ENCODE measurements around the gene ULK1. TPM values are rescaled to one million over a fixed set of nuclear protein-coding genes. Genes with fewer than 3 reads are reported as not detected.

The ULK1 gene
- total RNA-seq, 1 donor from 2014 or later: 57.4 TPM

GRCh38 chr12:131943389-131943788, 49.0 kb downstream of the ULK1 start:
- TF ChIP-seq CTCF (IDR thresholded peaks at IDR 0.05; ENCODE audit: borderline replicate concordance): no peak
- H3K27me3 ChIP-seq (ENCODE audit: low read depth): no peaks in the 10 kb centered on the region
- no peak for DNase-seq
- peaks cover 46% of the 10 kb centered on the region for H3K36me3 ChIP-seq
- intact Hi-C loops (cut with micrococcal nuclease): no loop called here
- H3K4me3 ChIP-seq: no peak overlapping the region
- no peaks in the 10 kb centered on the region for H3K9me3 ChIP-seq (replicated peaks)
- H3K27ac ChIP-seq (replicated peaks): no peak overlapping the region
- H3K4me1 ChIP-seq: peaks cover 9% of the 10 kb centered on the region

- H3K4me1 ChIP-seq: peaks cover 9% of the 10 kb centered on the region
- H3K27me3 ChIP-seq (ENCODE audit: low read depth): no peaks in the 10 kb centered on the region
- H3K27ac ChIP-seq (replicated peaks): no peak overlapping the region
- H3K4me3 ChIP-seq: no peak overlapping the region
- no peak for TF ChIP-seq CTCF (IDR thresholded peaks at IDR 0.05; ENCODE audit: borderline replicate concordance)
- intact Hi-C loops (cut with micrococcal nuclease): no loop called here
- no peak for DNase-seq
- peaks cover 46% of the 10 kb centered on the region for H3K36me3 ChIP-seq
- H3K9me3 ChIP-seq (replicated peaks): no peaks in the 10 kb centered on the region
Measured at GRCh38 chr12:131943876-131944275, 49.5 kb downstream of the ULK1 start.

GRCh38 chr12:131944601-131945251, 50.3 kb downstream of the ULK1 start:
- no peak for TF ChIP-seq CTCF (IDR thresholded peaks at IDR 0.05; ENCODE audit: borderline replicate concordance)
- H3K36me3 ChIP-seq: peaks cover 39% of the 10 kb centered on the region
- intact Hi-C loops (cut with micrococcal nuclease): no loop called here

GRCh38 chr12:131946757-131947156, 52.3 kb downstream of the ULK1 start:
- no peaks in the 10 kb centered on the region for H3K9me3 ChIP-seq (replicated peaks)
- H3K27ac ChIP-seq (replicated peaks): no peak overlapping the region
- peaks cover 33% of the 10 kb centered on the region for H3K4me1 ChIP-seq
- no peak overlapping the region for H3K4me3 ChIP-seq
- intact Hi-C loops (cut with micrococcal nuclease): no loop called here
- no peaks in the 10 kb centered on the region for H3K27me3 ChIP-seq (ENCODE audit: low read depth)
- TF ChIP-seq CTCF (IDR thresholded peaks at IDR 0.05; ENCODE audit: borderline replicate concordance): no peak
- DNase-seq: no peak
- peaks cover 29% of the 10 kb centered on the region for H3K36me3 ChIP-seq

More at GRCh38 chr12:131944601-131945251, 50.3 kb downstream of the ULK1 start:
- Histone ChIP-seq H3K27ac (replicated peaks) (no peak overlapping the region), H3K9me3 (replicated peaks) (no peaks in the 10 kb centered on the region), H3K4me3 (no peak overlapping the region), H3K4me1 (peaks cover 13% of the 10 kb centered on the region), H3K27me3 (ENCODE audit: low read depth) (no peaks in the 10 kb centered on the region)
- no peak for DNase-seq

- H3K4me1 ChIP-seq: peaks cover 41% of the 10 kb centered on the region
- peaks cover 23% of the 10 kb centered on the region for H3K36me3 ChIP-seq
- TF ChIP-seq CTCF (IDR thresholded peaks at IDR 0.05; ENCODE audit: borderline replicate concordance): no peak
- H3K4me3 ChIP-seq: no peak overlapping the region
- intact Hi-C loops (cut with micrococcal nuclease): no loop called here
- no peak overlapping the region for H3K27ac ChIP-seq (replicated peaks)
- DNase-seq: no peak
- H3K27me3 ChIP-seq (ENCODE audit: low read depth): no peaks in the 10 kb centered on the region
- no peaks in the 10 kb centered on the region for H3K9me3 ChIP-seq (replicated peaks)
Measured at GRCh38 chr12:131947482-131948027, 53.1 kb downstream of the ULK1 start.

All from left ventricle myocardium inferior (tissue), 1 donor.